Bone marrow (tissue), 2 donors: ENCODE measurements around the gene ALKBH8.
"Not testable (repeated sequence)": the region's sequence is repeated elsewhere in the genome, so short reads cannot be mapped to it uniquely, and the experiment has no call there.

Experiments used
- DNase-seq, 2 donors: peaks; one replicate each; lab custom pipeline; 2025; lab: John Stamatoyannopoulos, UW

Gene ALKBH8

GRCh38 chr11:107505647-107506225 lies 59.8 kb downstream of the ALKBH8 start:
- no peak for DNase-seq

GRCh38 chr11:107504981-107505380 lies 60.6 kb downstream of the ALKBH8 start:
- DNase-seq, result no peak

- no peak for DNase-seq
Measured at GRCh38 chr11:107501713-107502112, 63.8 kb downstream of the ALKBH8 start.

- DNase-seq, result not testable (repeated sequence)
Measured at GRCh38 chr11:107497371-107497770, 68.2 kb downstream of the ALKBH8 start.

- no peak for DNase-seq
Measured at GRCh38 chr11:107496011-107496410, 69.5 kb downstream of the ALKBH8 start.

GRCh38 chr11:107494055-107494454 lies 71.5 kb downstream of the ALKBH8 start:
- DNase-seq, result no peak

GRCh38 chr11:107493117-107493516 lies 72.4 kb downstream of the ALKBH8 start:
- DNase-seq, result no peak

GRCh38 chr11:107490836-107491235 lies 74.7 kb downstream of the ALKBH8 start:
- DNase-seq, result no peak

GRCh38 chr11:107482234-107482633 lies 83.3 kb downstream of the ALKBH8 start:
- no peak for DNase-seq

GRCh38 chr11:107478922-107479321 lies 86.6 kb downstream of the ALKBH8 start:
- no peak for DNase-seq

- no peak for DNase-seq
Measured at GRCh38 chr11:107477820-107478219, 87.7 kb downstream of the ALKBH8 start.

- DNase-seq, result no peak
Measured at GRCh38 chr11:107473792-107474191, 91.7 kb downstream of the ALKBH8 start.

- DNase-seq, result no peak
Measured at GRCh38 chr11:107472966-107473365, 92.6 kb downstream of the ALKBH8 start.

- DNase-seq, result no peak
Measured at GRCh38 chr11:107468596-107468995, 96.9 kb downstream of the ALKBH8 start.

GRCh38 chr11:107467696-107468095 lies 97.8 kb downstream of the ALKBH8 start:
- no peak for DNase-seq

- not testable (repeated sequence) for DNase-seq
Measured at GRCh38 chr11:107466275-107466866, 99.2 kb downstream of the ALKBH8 start.

GRCh38 chr11:107457558-107458271 lies 107.8 kb downstream of the ALKBH8 start, which contains the start of gene CWF19L2:
Gene CWF19L2, minus strand, starts transcription at chr11:107457825. Its CDS starts 9 bp downstream, at chr11:107457816.
- peak; percentile 33 to 95 for DNase-seq

GRCh38 chr11:107457205-107457557 lies 108.4 kb downstream of the ALKBH8 start:
- DNase-seq, result no peak

GRCh38 chr11:107453594-107454286 lies 111.8 kb downstream of the ALKBH8 start:
- no peak for DNase-seq
